Tibial artery (tissue), 4 donors: ENCODE measurements around the gene MYO7B.
A peak's percentile ranks its signal among the peaks of the same experiment; 100 is the strongest.
"Not testable (repeated sequence)": the region's sequence is repeated elsewhere in the genome, so short reads cannot be mapped to it uniquely, and the experiment has no call there.

ENCODE experiments used
- DNase-seq, 2 donors: peaks; one replicate each; pipeline ENCODE4 v3.0.0-alpha.2; 2019
- H3K27ac ChIP-seq, 2 donors: fragments of 200-600 bp; sonication (generic) in 1 of 2; 1 replicate in 1 of 2; 2 replicates in 1 of 2; pipeline ENCODE4 v1.5.1; 2018 to 2019; ENCODE audit warnings: mild to moderate bottlenecking in 1 of 2
- H3K27me3 ChIP-seq, 2 donors: fragments of 200-600 bp; sonication (generic) in 1 of 2; one replicate each; pipeline versions ENCODE4 v1.5.1 to v1.6.0; 2016 to 2019
- H3K36me3 ChIP-seq, 3 donors: fragments of 200-600 bp; sonication (generic) in 2 of 3; one replicate each; pipeline ENCODE4 v1.5.1; 2016 to 2019; ENCODE audit warnings: mild to moderate bottlenecking in 2 of 3
- H3K4me1 ChIP-seq, 4 donors: fragments of 200-600 bp; sonication (generic) in 2 of 4; 1 replicate in 3 of 4; 2 replicates in 1 of 4; pipeline ENCODE4 v1.5.1; 2016 to 2019
- H3K4me3 ChIP-seq, 2 donors: fragments of 200-600 bp; sonication (generic) in 1 of 2; 1 replicate in 1 of 2; 2 replicates in 1 of 2; pipeline ENCODE4 v1.5.1; 2018 to 2019; ENCODE audit warnings: mild to moderate bottlenecking in 2 of 2
- H3K9me3 ChIP-seq, 3 donors: fragments of 200-600 bp; sonication (generic) in 1 of 3; one replicate each; pipeline ENCODE4 v1.5.1; 2016 to 2019
- intact Hi-C: fragments of 100-400 bp; cut with DNase I; formaldehyde crosslinking; loops from one replicate; pipeline ENCODE4 v1.15.0; 2023; ENCODE audit warnings: low total_unique reads
- TF ChIP-seq, protein P1 (sequence below), 2 experiments: fragments of 200-600 bp in 1 of 2; fragments of 450-650 bp in 1 of 2; IDR thresholded peaks; one replicate each; pipeline ENCODE4 v1.5.1; 2017 to 2019; ENCODE audit warnings: antibody characterized with exemption in 2 of 2, mild to moderate bottlenecking in 1 of 2, moderate library complexity in 1 of 2

MYO7B gene

GRCh38 chr2:127566576-127566975, 31.1 kb downstream of the MYO7B start:
- Histone ChIP-seq H3K27ac (no peak overlapping the region), H3K4me1 (peaks cover 5 to 36% (median 32%) of the 10 kb centered on the region in 4 donors), H3K4me3 (no peak overlapping the region), H3K9me3 (no peaks in the 10 kb centered on the region), H3K27me3 (no peaks in the 10 kb centered on the region), H3K36me3 (no peaks in the 10 kb centered on the region)
- intact Hi-C loops = no loop called here
- DNase-seq = peak in 1 of 2 donors; percentile 62
- TF ChIP-seq, protein P1, sequence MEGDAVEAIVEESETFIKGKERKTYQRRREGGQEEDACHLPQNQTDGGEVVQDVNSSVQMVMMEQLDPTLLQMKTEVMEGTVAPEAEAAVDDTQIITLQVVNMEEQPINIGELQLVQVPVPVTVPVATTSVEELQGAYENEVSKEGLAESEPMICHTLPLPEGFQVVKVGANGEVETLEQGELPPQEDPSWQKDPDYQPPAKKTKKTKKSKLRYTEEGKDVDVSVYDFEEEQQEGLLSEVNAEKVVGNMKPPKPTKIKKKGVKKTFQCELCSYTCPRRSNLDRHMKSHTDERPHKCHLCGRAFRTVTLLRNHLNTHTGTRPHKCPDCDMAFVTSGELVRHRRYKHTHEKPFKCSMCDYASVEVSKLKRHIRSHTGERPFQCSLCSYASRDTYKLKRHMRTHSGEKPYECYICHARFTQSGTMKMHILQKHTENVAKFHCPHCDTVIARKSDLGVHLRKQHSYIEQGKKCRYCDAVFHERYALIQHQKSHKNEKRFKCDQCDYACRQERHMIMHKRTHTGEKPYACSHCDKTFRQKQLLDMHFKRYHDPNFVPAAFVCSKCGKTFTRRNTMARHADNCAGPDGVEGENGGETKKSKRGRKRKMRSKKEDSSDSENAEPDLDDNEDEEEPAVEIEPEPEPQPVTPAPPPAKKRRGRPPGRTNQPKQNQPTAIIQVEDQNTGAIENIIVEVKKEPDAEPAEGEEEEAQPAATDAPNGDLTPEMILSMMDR (IDR thresholded peaks at IDR 0.05) = no peak

GRCh38 chr2:127567351-127567854, 31.9 kb downstream of the MYO7B start:
- DNase-seq = peak in 1 of 2 donors; percentile 37
- Histone ChIP-seq H3K27me3 (no peaks in the 10 kb centered on the region), H3K9me3 (no peaks in the 10 kb centered on the region), H3K36me3 (no peaks in the 10 kb centered on the region), H3K4me3 (no peak overlapping the region), H3K27ac (no peak overlapping the region), H3K4me1 (peaks cover 5 to 36% (median 32%) of the 10 kb centered on the region in 4 donors)
- intact Hi-C loops = no loop called here
- TF ChIP-seq, protein P1 (IDR thresholded peaks at IDR 0.05) = no peak

DNA sequence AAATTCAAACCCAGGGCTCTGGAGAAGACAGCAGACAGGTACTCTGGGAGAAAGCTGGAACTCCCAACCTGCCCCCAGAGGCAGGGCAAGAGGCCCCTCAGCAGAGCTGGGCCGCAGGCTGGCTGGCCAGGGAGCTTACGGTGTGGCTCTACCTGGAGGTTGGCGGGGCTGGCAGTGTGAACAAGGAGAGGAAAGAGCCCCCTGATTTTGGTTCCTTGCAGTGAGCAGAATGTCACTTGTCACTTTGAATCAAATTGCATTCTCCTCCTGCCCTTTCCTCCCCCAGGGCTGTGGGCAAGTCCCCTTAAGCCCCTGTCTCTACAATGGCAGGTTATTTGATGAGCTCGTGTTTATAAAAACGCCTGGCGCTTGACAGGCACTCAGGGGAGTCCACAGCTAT, 32.6 kb downstream of the MYO7B start:
- peak in 1 of 2 donors; percentile 54 for DNase-seq
- no peaks in the 10 kb centered on the region for H3K36me3 ChIP-seq
- H3K4me1 ChIP-seq = peaks cover 5 to 38% (median 32%) of the 10 kb centered on the region in 4 donors
- no peaks in the 10 kb centered on the region for H3K9me3 ChIP-seq
- H3K27ac ChIP-seq = peak overlapping the region; percentile 45 to 63
- TF ChIP-seq, protein P1 (IDR thresholded peaks at IDR 0.05) = no peak
- intact Hi-C loops = no loop called here
- no peaks in the 10 kb centered on the region for H3K27me3 ChIP-seq
- H3K4me3 ChIP-seq = no peak overlapping the region

- Histone ChIP-seq H3K4me3 (no peak overlapping the region), H3K9me3 (no peaks in the 10 kb centered on the region), H3K27me3 (no peaks in the 10 kb centered on the region), H3K4me1 (peaks cover 5 to 38% (median 32%) of the 10 kb centered on the region in 4 donors), H3K36me3 (no peaks in the 10 kb centered on the region), H3K27ac (peak overlapping the region; percentile 29 to 45)
- intact Hi-C loops = no loop called here
- peak in 1 of 2 donors; percentile 61 for DNase-seq
- TF ChIP-seq, protein P1 (IDR thresholded peaks at IDR 0.05) = no peak
Observed at GRCh38 chr2:127569666-127570065, 34.2 kb downstream of the MYO7B start.

DNA sequence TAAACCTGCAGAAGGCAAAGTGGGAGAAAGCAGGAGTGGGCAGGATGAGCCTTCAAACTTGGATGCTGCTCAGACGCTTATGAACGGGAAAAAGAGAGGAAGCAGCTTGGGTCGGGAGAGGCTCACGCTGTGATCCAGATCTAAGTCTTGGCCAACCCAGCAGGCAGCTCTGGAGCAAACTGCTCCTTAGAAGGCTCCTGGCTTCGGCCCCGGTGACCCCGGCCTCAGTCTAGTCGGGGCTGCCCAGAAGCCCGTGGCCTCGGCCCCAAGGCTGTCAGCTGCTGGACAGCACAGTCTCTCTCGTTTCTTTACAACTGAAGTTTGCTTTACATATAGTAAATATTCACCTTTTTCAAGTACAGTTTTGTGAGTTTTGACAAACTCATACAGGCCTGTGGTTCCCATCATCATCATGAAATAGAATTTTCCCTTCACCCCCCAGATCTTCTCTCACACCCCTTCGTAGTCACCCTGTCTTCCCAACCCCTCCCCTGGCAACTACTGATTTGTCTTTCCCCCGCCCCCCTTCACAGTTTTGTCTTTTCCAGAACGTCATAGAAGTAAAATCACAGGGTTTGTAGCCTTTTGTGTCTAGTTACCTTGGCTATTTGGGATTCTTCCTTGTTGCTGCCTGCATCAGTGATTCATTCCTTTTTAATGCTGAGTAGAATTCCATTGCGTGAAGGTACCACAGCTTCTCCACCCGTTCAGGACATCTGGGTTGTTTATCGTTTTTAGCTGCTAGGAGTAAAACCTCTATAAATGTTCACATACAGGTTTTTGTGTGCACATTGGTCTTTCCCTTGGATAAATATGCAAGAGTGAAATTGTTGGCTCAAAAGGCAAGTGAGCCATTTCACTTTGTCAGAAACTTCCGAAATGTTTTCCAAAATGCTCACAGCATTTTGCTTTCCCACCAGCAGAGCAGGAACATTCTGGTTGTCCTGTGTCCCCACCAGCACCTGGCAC, 35.1 kb downstream of the MYO7B start:
- no peaks in the 10 kb centered on the region for H3K9me3 ChIP-seq
- no peaks in the 10 kb centered on the region for H3K27me3 ChIP-seq
- DNase-seq = peak; percentile 57 to 76
- H3K4me1 ChIP-seq = peaks cover 5 to 38% (median 33%) of the 10 kb centered on the region in 4 donors
- no peaks in the 10 kb centered on the region for H3K36me3 ChIP-seq
- H3K4me3 ChIP-seq = no peak overlapping the region
- TF ChIP-seq, protein P1 (IDR thresholded peaks at IDR 0.05) = no peak
- H3K27ac ChIP-seq = peak overlapping the region; percentile 29 to 45
- intact Hi-C loops = no loop called here

- not testable (repeated sequence) for H3K4me3 ChIP-seq, H3K27me3 ChIP-seq, DNase-seq, H3K27ac ChIP-seq, H3K36me3 ChIP-seq, H3K9me3 ChIP-seq
- intact Hi-C loops = loop anchor here (2.0 kb wide), 1 partner anchor 70 kb away; no protein-coding TSS in a partner anchor
- peaks cover 5 to 53% (median 49%) of the 10 kb centered on the region in 4 donors for H3K4me1 ChIP-seq
Observed at GRCh38 chr2:127572352-127572751, 36.9 kb downstream of the MYO7B start.
